HCT116 (cell line): ENCODE measurements around the gene AP2S1. TPM values are rescaled to one million over a fixed set of nuclear protein-coding genes. Genes with fewer than 3 reads are reported as not detected.

Experiments used
- ATAC-seq: fragments of 200-7000 bp; cut with Tn5 transposase; 2 replicates; pipeline ENCODE4 v1.9.1; 2020; ENCODE audit warnings: mild to moderate bottlenecking, moderate library complexity
- BruUV-seq: library from RNA; stranded (reverse); fragments of 400-500 nt; replicated peaks from 2 replicates; lab custom pipeline; 2021; lab: Mats Ljungman, UMichigan
- CTCF ChIA-PET: fragments of 300-600 bp; sonication (Branson Sonifier 250); formaldehyde crosslinking; loops from one replicate; lab custom pipeline; 2021; ENCODE audit warnings: antibody characterized with exemption; lab: Charles Lee
- POLR2A ChIA-PET: fragments of 300-600, 350-600 bp; sonication (Branson Sonifier 250); formaldehyde crosslinking; loops from one replicate; lab custom pipeline; 2021; ENCODE audit warnings: antibody characterized with exemption; lab: Charles Lee
- RAD21 ChIA-PET, 2 experiments: fragments of 300-600 bp; sonication (Branson Sonifier 250); formaldehyde crosslinking; loops; one replicate each; lab custom pipeline; 2023; ENCODE audit warnings: low total read pairs in 2 of 2; ENCODE audit not compliant: uncharacterized antibody in 2 of 2, unreplicated experiment in 2 of 2, low non-redundant PET in 1 of 2; lab: Charles Lee
- DNase-seq: peaks from one replicate; pipeline ENCODE4 v3.0.0-alpha.2; 2010; ENCODE audit warnings: low read depth, low spot score
- H2AFZ ChIP-seq: fragments of 200-600 bp; shearing (Covaris generic), sonication (generic); 2 replicates; pipeline ENCODE4 v1.6.1; 2017; ENCODE audit warnings: low read depth, mixed run types, mixed read lengths, antibody characterized with exemption, low read length; ENCODE audit not compliant: poor library complexity, severe bottlenecking
- H3K27ac ChIP-seq: 2 replicates; pipeline ENCODE4 v1.5.1; 2012; ENCODE audit warnings: low read depth, low read length
- H3K27me3 ChIP-seq: fragments of 200-600 bp; sonication (generic); 2 replicates; pipeline ENCODE4 v1.6.1; 2016; ENCODE audit warnings: mixed run types, low read length, mixed read lengths; ENCODE audit not compliant: insufficient read depth
- H3K36me3 ChIP-seq, 2 experiments: fragments of 200-500 bp in 1 of 2; fragments of 200-600 bp in 1 of 2; sonication (Bioruptor generic) in 1 of 2; sonication (generic) in 1 of 2; 2 replicates each; pipeline versions ENCODE4 v1.5.1 to v1.6.1; 2014 to 2016; ENCODE audit warnings: low read length in 2 of 2, inconsistent platforms in 1 of 2, mixed read lengths in 1 of 2, mixed run types in 1 of 2; ENCODE audit not compliant: insufficient read depth in 2 of 2, control insufficient read depth in 1 of 2
- H3K4me1 ChIP-seq, 2 experiments: fragments of 200-600 bp in 1 of 2; sonication (generic) in 1 of 2; 2 replicates each; pipeline versions ENCODE4 v1.5.1 to v1.6.1; 2012 to 2017; ENCODE audit warnings: low read length in 2 of 2, inconsistent platforms in 1 of 2, mild to moderate bottlenecking in 1 of 2, mixed read lengths in 1 of 2, mixed run types in 1 of 2, moderate library complexity in 1 of 2; ENCODE audit not compliant: insufficient read depth in 2 of 2, control insufficient read depth in 1 of 2
- H3K4me2 ChIP-seq: fragments of 200-600 bp; sonication (generic); 2 replicates; pipeline ENCODE4 v1.6.1; 2017; ENCODE audit warnings: mixed run types, low read length, mixed read lengths
- H3K4me3 ChIP-seq, 2 experiments: fragments of 200-600 bp in 1 of 2; sonication (generic) in 1 of 2; replicated peaks in 1 of 2; 2 replicates each; pipeline ENCODE4 v1.5.1; 2011 to 2016; ENCODE audit warnings: low read length in 2 of 2, control low read depth in 1 of 2, low read depth in 1 of 2, mild to moderate bottlenecking in 1 of 2, mixed read lengths in 1 of 2, mixed run types in 1 of 2
- H3K79me2 ChIP-seq: fragments of 200-600 bp; sonication (generic); 2 replicates; pipeline ENCODE4 v1.6.1; 2017; ENCODE audit warnings: mild to moderate bottlenecking, mixed run types, low read length, moderate library complexity, mixed read lengths; ENCODE audit not compliant: insufficient read depth
- H3K9ac ChIP-seq: fragments of 200-600 bp; sonication (generic); 2 replicates; pipeline ENCODE4 v1.6.1; 2016; ENCODE audit warnings: low read length, mixed read lengths
- H3K9me2 ChIP-seq: fragments of 200-600 bp; sonication (generic), shearing (Covaris generic); 2 replicates; pipeline ENCODE4 v1.6.1; 2017; ENCODE audit warnings: mixed run types, mild to moderate bottlenecking, moderate library complexity; ENCODE audit not compliant: insufficient read depth
- H3K9me3 ChIP-seq, 2 experiments: fragments of 200-500 bp in 1 of 2; fragments of 200-600 bp in 1 of 2; sonication (Bioruptor generic) in 1 of 2; sonication (generic) in 1 of 2; 2 replicates each; pipeline ENCODE4 v1.6.1; 2014 to 2017; ENCODE audit warnings: low read length in 2 of 2, mixed read lengths in 2 of 2, inconsistent platforms in 1 of 2, low read depth in 1 of 2, mild to moderate bottlenecking in 1 of 2, mixed run types in 1 of 2, moderate library complexity in 1 of 2; ENCODE audit not compliant: control insufficient read depth in 1 of 2, insufficient read depth in 1 of 2
- H4K20me1 ChIP-seq: fragments of 200-600 bp; sonication (generic), shearing (Covaris generic); 2 replicates; pipeline ENCODE4 v1.6.1; 2017; ENCODE audit warnings: mixed run types, mild to moderate bottlenecking, moderate library complexity; ENCODE audit not compliant: insufficient read depth
- CBX3 ChIP-seq: IDR thresholded peaks from 2 replicates; pipeline ENCODE4 v1.6.1; 2012; ENCODE audit warnings: low read depth
- CEBPB ChIP-seq: IDR thresholded peaks from 2 replicates; pipeline ENCODE4 v1.6.1; 2012; ENCODE audit warnings: low read depth
- EGR1 ChIP-seq: IDR thresholded peaks from 2 replicates; pipeline ENCODE4 v1.6.1; 2012; ENCODE audit warnings: low read depth
- JUND ChIP-seq: IDR thresholded peaks from 2 replicates; pipeline ENCODE4 v1.6.1; 2012
- MAX ChIP-seq: IDR thresholded peaks from 2 replicates; pipeline ENCODE4 v1.6.1; 2012
- RAD21 ChIP-seq: IDR thresholded peaks from 2 replicates; pipeline ENCODE4 v1.6.1; 2012; ENCODE audit warnings: low read depth, mild to moderate bottlenecking
- SIN3A ChIP-seq: IDR thresholded peaks from 2 replicates; pipeline ENCODE4 v1.6.1; 2012; ENCODE audit warnings: low read depth
- SP1 ChIP-seq: IDR thresholded peaks from 2 replicates; pipeline ENCODE4 v1.6.1; 2012; ENCODE audit warnings: low read depth
- ZFX ChIP-seq: fragments of 450-650 bp; IDR thresholded peaks from 2 replicates; pipeline ENCODE4 v1.6.1; 2017
- intact Hi-C: fragments of 100-400 bp; cut with micrococcal nuclease; formaldehyde crosslinking; loops from 2 replicates; pipeline ENCODE4 v1.10.0; 2022
- total RNA-seq: library from RNA; stranded (reverse); gene quantifications from one replicate; pipeline ENCODE4 v1.2.1, GENCODE V29; 2021; ENCODE audit not compliant: unreplicated experiment
- TF ChIP-seq, protein P1 (sequence below): IDR thresholded peaks from 2 replicates; pipeline ENCODE4 v1.6.1; 2012
- TF ChIP-seq, protein P2 (sequence below): IDR thresholded peaks from 2 replicates; pipeline ENCODE4 v1.6.1; 2011; ENCODE audit warnings: mild to moderate bottlenecking, low read length, moderate library complexity; ENCODE audit not compliant: insufficient replicate concordance; ENCODE audit errors: extremely low read depth

Gene AP2S1
- total RNA-seq, 1 experiment from 2014 or later: 296 TPM

- no peak overlapping the region for H3K4me2 ChIP-seq
- H3K4me3 ChIP-seq: no peak overlapping the region
- no peak for DNase-seq
- no peaks in the 10 kb centered on the region for H3K79me2 ChIP-seq
- TF ChIP-seq ZFX: no peak
- TF ChIP-seq, protein P1, sequence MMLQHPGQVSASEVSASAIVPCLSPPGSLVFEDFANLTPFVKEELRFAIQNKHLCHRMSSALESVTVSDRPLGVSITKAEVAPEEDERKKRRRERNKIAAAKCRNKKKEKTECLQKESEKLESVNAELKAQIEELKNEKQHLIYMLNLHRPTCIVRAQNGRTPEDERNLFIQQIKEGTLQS: no peak
- TF ChIP-seq, all 23 proteins: peak for 0
- Histone ChIP-seq H3K4me1 (no peaks in the 10 kb centered on the region; a peak in 1 of 4 replicates), H3K9me2 (no peaks in the 10 kb centered on the region), H3K9ac (no peak overlapping the region), H3K9me3 (no peaks in the 10 kb centered on the region), H3K36me3 (no peaks in the 10 kb centered on the region), H2AFZ (no peak overlapping the region), H3K27me3 (no peaks in the 10 kb centered on the region), H3K27ac (no peak overlapping the region), H4K20me1 (no peaks in the 10 kb centered on the region)
- CTCF ChIA-PET: no interaction called here
- ATAC-seq: no peak
- RAD21 ChIA-PET: no interaction called here
- BruUV-seq: no TSS peak
- intact Hi-C loops: no loop called here
- POLR2A ChIA-PET: no interaction called here
Observed at GRCh38 chr19:46802152-46802551, 48.5 kb downstream of the AP2S1 start.

DNA sequence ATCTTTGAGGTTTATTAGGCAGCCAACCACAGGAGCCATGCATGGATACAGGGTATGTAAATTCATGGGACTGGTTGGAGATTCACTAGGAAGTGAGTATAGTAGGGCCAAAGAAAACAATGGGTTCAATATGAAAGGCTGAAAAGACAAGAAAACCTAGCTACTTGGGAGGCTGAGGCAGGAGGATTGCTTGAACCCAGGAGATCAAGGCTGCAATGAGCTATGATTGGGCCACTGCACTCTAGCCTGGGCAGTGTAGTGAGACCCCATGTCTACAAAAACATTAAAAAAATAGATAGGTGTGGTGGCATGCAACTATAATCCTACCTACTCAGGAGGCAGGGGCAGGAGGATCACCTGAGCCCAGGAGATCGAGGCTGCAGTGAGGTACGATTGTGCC is 51.9 kb downstream of the AP2S1 start:
- ChIA-PET CTCF (no interaction called here), RAD21 (no interaction called here)
- H3K36me3 ChIP-seq: no peaks in the 10 kb centered on the region
- DNase-seq: no peak
- H3K9me3 ChIP-seq: no peaks in the 10 kb centered on the region
- no TSS peak for BruUV-seq
- H4K20me1 ChIP-seq: no peaks in the 10 kb centered on the region
- H3K9me2 ChIP-seq: no peaks in the 10 kb centered on the region
- no peak overlapping the region for H3K4me3 ChIP-seq
- no peaks in the 10 kb centered on the region for H3K79me2 ChIP-seq
- no peak overlapping the region for H3K27ac ChIP-seq
- H3K4me1 ChIP-seq: peaks cover 2 to 7% of the 10 kb centered on the region in 2 experiments; a peak in 3 of 4 replicates
- no peak overlapping the region for H2AFZ ChIP-seq
- H3K4me2 ChIP-seq: no peak overlapping the region
- intact Hi-C loops: no loop called here
- no peak for ATAC-seq
- no peak overlapping the region for H3K9ac ChIP-seq
- TF ChIP-seq, protein P1: no peak
- TF ChIP-seq, protein P2, sequence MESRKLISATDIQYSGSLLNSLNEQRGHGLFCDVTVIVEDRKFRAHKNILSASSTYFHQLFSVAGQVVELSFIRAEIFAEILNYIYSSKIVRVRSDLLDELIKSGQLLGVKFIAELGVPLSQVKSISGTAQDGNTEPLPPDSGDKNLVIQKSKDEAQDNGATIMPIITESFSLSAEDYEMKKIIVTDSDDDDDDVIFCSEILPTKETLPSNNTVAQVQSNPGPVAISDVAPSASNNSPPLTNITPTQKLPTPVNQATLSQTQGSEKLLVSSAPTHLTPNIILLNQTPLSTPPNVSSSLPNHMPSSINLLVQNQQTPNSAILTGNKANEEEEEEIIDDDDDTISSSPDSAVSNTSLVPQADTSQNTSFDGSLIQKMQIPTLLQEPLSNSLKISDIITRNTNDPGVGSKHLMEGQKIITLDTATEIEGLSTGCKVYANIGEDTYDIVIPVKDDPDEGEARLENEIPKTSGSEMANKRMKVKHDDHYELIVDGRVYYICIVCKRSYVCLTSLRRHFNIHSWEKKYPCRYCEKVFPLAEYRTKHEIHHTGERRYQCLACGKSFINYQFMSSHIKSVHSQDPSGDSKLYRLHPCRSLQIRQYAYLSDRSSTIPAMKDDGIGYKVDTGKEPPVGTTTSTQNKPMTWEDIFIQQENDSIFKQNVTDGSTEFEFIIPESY: no peak
- TF ChIP-seq JUND (no peak), EGR1 (no peak), SIN3A (no peak), SP1 (no peak), CEBPB (no peak), CBX3 (no peak), RAD21 (no peak), ZFX (no peak), MAX (no peak)
- TF ChIP-seq, all 23 proteins: peak for 0
- no peaks in the 10 kb centered on the region for H3K27me3 ChIP-seq
- POLR2A ChIA-PET: interaction anchor here (0.6 to 1.0 kb wide), 2 partner anchors 10 to 26 kb away, joined by 3 to 4 read pairs; partner anchors contain the start of gene SLC1A5
